ENCODE results near the gene TMPRSS4.

TMPRSS4 gene

GRCh38 chr11:118157186-118157895 lies 80.5 kb downstream of the TMPRSS4 start:
- no peak for DNase-seq

GRCh38 chr11:118161786-118162185 lies 84.9 kb downstream of the TMPRSS4 start:
- no peak for DNase-seq

- DNase-seq: no peak
Measured at GRCh38 chr11:118162846-118163245, 86.0 kb downstream of the TMPRSS4 start.

- DNase-seq: no peak
Measured at GRCh38 chr11:118163494-118163893, 86.6 kb downstream of the TMPRSS4 start.

GRCh38 chr11:118164885-118165284 lies 88.0 kb downstream of the TMPRSS4 start:
- DNase-seq: no peak

GRCh38 chr11:118166641-118167040 lies 89.8 kb downstream of the TMPRSS4 start:
- DNase-seq: no peak

- DNase-seq: no peak
Measured at GRCh38 chr11:118167253-118167652, 90.4 kb downstream of the TMPRSS4 start.

GRCh38 chr11:118167906-118168305 lies 91.0 kb downstream of the TMPRSS4 start:
- DNase-seq: no peak

GRCh38 chr11:118168316-118168715 lies 91.4 kb downstream of the TMPRSS4 start:
- no peak for DNase-seq

GRCh38 chr11:118168751-118169150 lies 91.9 kb downstream of the TMPRSS4 start:
- DNase-seq: no peak

- DNase-seq: no peak
Measured at GRCh38 chr11:118169300-118170140, 92.6 kb downstream of the TMPRSS4 start.

- DNase-seq: no peak
Measured at GRCh38 chr11:118170231-118170630, 93.4 kb downstream of the TMPRSS4 start.

GRCh38 chr11:118170882-118171268 lies 94.0 kb downstream of the TMPRSS4 start:
- DNase-seq: no peak
